SK-N-SH (cell line): Measurements from ENCODE around the gene ATP2C1. TPM values are rescaled to one million over a fixed set of nuclear protein-coding genes. Genes with fewer than 3 reads are reported as not detected.
A peak's percentile ranks its signal among the peaks of the same experiment; 100 is the strongest.

Source experiments
- CTCF ChIA-PET: fragments of 300-600, 350-600 bp; formaldehyde crosslinking; extraction: SDS; loops from one replicate; lab custom pipeline; 2021; lab: Yijun Ruan, JAX
- POLR2A ChIA-PET: fragments of 350-600 bp; sonication (Branson Sonifier 250); formaldehyde crosslinking; extraction: SDS; loops from one replicate; lab custom pipeline; 2020; ENCODE audit warnings: antibody characterized with exemption, inconsistent platforms; lab: Yijun Ruan, JAX
- DNase-seq: peaks from one replicate; pipeline ENCODE4 v3.0.0; 2012
- H2AFZ ChIP-seq: fragments of 200-600 bp; sonication (generic); 2 replicates; pipeline ENCODE4 v1.8.1; 2016; ENCODE audit warnings: antibody characterized with exemption, mild to moderate bottlenecking, low read depth
- H3F3A ChIP-seq: fragments of 200-600 bp; sonication (generic); replicated peaks from 2 replicates; pipeline ENCODE3; 2016; ENCODE audit warnings: antibody characterized with exemption, mild to moderate bottlenecking; ENCODE audit not compliant: insufficient read depth
- H3K27ac ChIP-seq, 2 experiments: fragments of 200-500 bp in 1 of 2; fragments of 200-600 bp in 1 of 2; sonication (Bioruptor generic) in 1 of 2; sonication (generic), shearing (Covaris generic) in 1 of 2; 2 replicates each; pipeline versions ENCODE4 v1.5.1 to v1.6.1; 2014 to 2016; ENCODE audit warnings: low read depth in 2 of 2, inconsistent platforms in 1 of 2, low read length in 1 of 2, mild to moderate bottlenecking in 1 of 2, mixed read lengths in 1 of 2
- H3K27me3 ChIP-seq: fragments of 200-600 bp; sonication (generic), shearing (Covaris generic); 2 replicates; pipeline ENCODE4 v1.6.1; 2016; ENCODE audit warnings: mixed run types; ENCODE audit not compliant: insufficient read depth
- H3K36me3 ChIP-seq, 2 experiments: fragments of 200-500 bp in 1 of 2; fragments of 200-600 bp in 1 of 2; sonication (Bioruptor generic) in 1 of 2; sonication (generic) in 1 of 2; replicated peaks in 1 of 2; 2 replicates each; pipeline versions ENCODE3 to v1.5.1; 2014 to 2016; ENCODE audit warnings: low read length in 1 of 2, mild to moderate bottlenecking in 1 of 2; ENCODE audit not compliant: insufficient read depth in 2 of 2, control insufficient read depth in 1 of 2
- H3K4me1 ChIP-seq, 2 experiments: fragments of 200-500 bp in 1 of 2; fragments of 200-600 bp in 1 of 2; sonication (Bioruptor generic) in 1 of 2; sonication (generic), shearing (Covaris generic) in 1 of 2; 2 replicates each; pipeline versions ENCODE4 v1.5.1 to v1.6.1; 2014 to 2016; ENCODE audit warnings: low read depth in 1 of 2, low read length in 1 of 2, mixed run types in 1 of 2; ENCODE audit not compliant: insufficient read depth in 2 of 2, control insufficient read depth in 1 of 2
- H3K4me2 ChIP-seq: fragments of 200-600 bp; sonication (generic), shearing (Covaris generic); 2 replicates; pipeline ENCODE4 v1.6.1; 2017; ENCODE audit warnings: mixed run types
- H3K4me3 ChIP-seq, 2 experiments: fragments of 200-500 bp in 1 of 2; fragments of 200-600 bp in 1 of 2; sonication (Bioruptor generic) in 1 of 2; sonication (generic), shearing (Covaris generic) in 1 of 2; 2 replicates each; pipeline versions ENCODE4 v1.5.1 to v1.8.1; 2014 to 2016; ENCODE audit warnings: low read depth in 2 of 2, inconsistent platforms in 1 of 2, low read length in 1 of 2, mild to moderate bottlenecking in 1 of 2, mixed read lengths in 1 of 2, moderate library complexity in 1 of 2
- H3K79me2 ChIP-seq: fragments of 200-600 bp; sonication (generic); 2 replicates; pipeline ENCODE4 v1.8.1; 2017; ENCODE audit warnings: mild to moderate bottlenecking; ENCODE audit not compliant: insufficient read depth
- H3K9ac ChIP-seq: fragments of 200-600 bp; sonication (generic); 2 replicates; pipeline ENCODE4 v1.6.1; 2017; ENCODE audit warnings: mixed run types
- H3K9me2 ChIP-seq: fragments of 200-600 bp; sonication (generic); 2 replicates; pipeline ENCODE4 v1.6.1; 2017; ENCODE audit warnings: mixed run types
- H3K9me3 ChIP-seq: fragments of 200-600 bp; sonication (generic); 2 replicates; pipeline ENCODE4 v1.6.1; 2017; ENCODE audit warnings: mixed run types, mild to moderate bottlenecking, moderate library complexity
- H4K20me1 ChIP-seq: fragments of 200-600 bp; sonication (generic); 2 replicates; pipeline ENCODE4 v1.6.1; 2017; ENCODE audit warnings: mild to moderate bottlenecking, mixed run types; ENCODE audit not compliant: insufficient read depth
- EP300 ChIP-seq, 2 experiments: IDR thresholded peaks; 2 replicates each; pipeline versions ENCODE4 v1.4.0 to v1.6.1; 2012; ENCODE audit warnings: borderline replicate concordance in 1 of 2, low read depth in 1 of 2, low read length in 1 of 2
- FOSL2 ChIP-seq: IDR thresholded peaks from 2 replicates; pipeline ENCODE4 v1.4.0; 2012; ENCODE audit warnings: low read depth, mild to moderate bottlenecking, moderate library complexity, borderline replicate concordance
- JUND ChIP-seq: IDR thresholded peaks from 2 replicates; pipeline ENCODE4 v1.4.0; 2012
- MAX ChIP-seq: IDR thresholded peaks from 2 replicates; pipeline ENCODE4 v1.4.0; 2012; ENCODE audit warnings: low read depth
- NRF1 ChIP-seq: IDR thresholded peaks from 2 replicates; pipeline ENCODE4 v1.6.1; 2012; ENCODE audit warnings: low read depth, mild to moderate bottlenecking, low read length
- PBX3 ChIP-seq: IDR thresholded peaks from 2 replicates; pipeline ENCODE4; 2012
- POLR2AphosphoS5 ChIP-seq: IDR thresholded peaks from 2 replicates; pipeline ENCODE4 v1.6.1; 2012; ENCODE audit warnings: low read depth, low read length
- RFX5 ChIP-seq: IDR thresholded peaks from 2 replicates; pipeline ENCODE4 v1.6.1; 2012; ENCODE audit warnings: mild to moderate bottlenecking, improper control_type of control experiment, low read length
- RXRA ChIP-seq: IDR thresholded peaks from 2 replicates; pipeline ENCODE4 v1.4.0; 2012; ENCODE audit warnings: low read depth, mild to moderate bottlenecking, borderline replicate concordance
- SIN3A ChIP-seq: IDR thresholded peaks from 2 replicates; pipeline ENCODE4 v1.6.1; 2012; ENCODE audit warnings: low read depth, mild to moderate bottlenecking, low read length, moderate library complexity, borderline replicate concordance
- SMC3 ChIP-seq: IDR thresholded peaks from 2 replicates; pipeline ENCODE4 v1.6.1; 2012; ENCODE audit warnings: low read depth, low read length, improper control_type of control experiment
- TCF12 ChIP-seq: IDR thresholded peaks from 2 replicates; pipeline ENCODE4 v1.4.0; 2012
- TEAD4 ChIP-seq: IDR thresholded peaks from 2 replicates; pipeline ENCODE4 v1.4.0; 2012; ENCODE audit warnings: mild to moderate bottlenecking, borderline replicate concordance; ENCODE audit not compliant: insufficient read depth
- YY1 ChIP-seq: IDR thresholded peaks from 2 replicates; pipeline ENCODE4 v1.4.0; 2012; ENCODE audit warnings: low read depth, mild to moderate bottlenecking
- WGBS: methylation state at CpG from one replicate; pipeline ENCODE4 v1.1.6; 2017; ENCODE audit warnings: low lambda C conversion rate; 5-methylcytosine and 5-hydroxymethylcytosine counted together
- polyA plus RNA-seq, 3 experiments: library from polyadenylated mRNA; depleted of rRNA; stranded (reverse); fragments of >200 nt; gene quantifications; 2 replicates each; pipeline ENCODE4 v1.2.3, GENCODE V29; 2012
- TF ChIP-seq, protein P1 (sequence below): fragments of 150-350 bp; IDR thresholded peaks from 2 replicates; pipeline ENCODE4 v1.6.1; 2017; ENCODE audit warnings: antibody characterized with exemption, low read length, low read depth, borderline replicate concordance

ATP2C1 gene
- polyA plus RNA-seq, 1 of the 3 experiments (the other 2 are of a cell fraction): 35.6 TPM

GRCh38 chr3:130967281-130967680 lies 73.4 kb downstream of the ATP2C1 start:
- Histone ChIP-seq H3K4me3 (no peak overlapping the region), H3K79me2 (no peaks in the 10 kb centered on the region), H3K9me2 (no peaks in the 10 kb centered on the region), H3K27me3 (no peaks in the 10 kb centered on the region), H2AFZ (no peak overlapping the region), H3K36me3 (peaks cover 45 to 58% of the 10 kb centered on the region in 2 experiments), H3K9ac (no peak overlapping the region; the same call in 1 of the 2 replicates), H3F3A (peaks cover 47% of the 10 kb centered on the region), H3K4me2 (no peak overlapping the region), H3K27ac (peak overlapping the region in 1 of 2 experiments; percentile 70; a peak in 2 of 4 replicates), H3K4me1 (peaks cover 0 to 13% of the 10 kb centered on the region in 2 experiments; a peak in 2 of 4 replicates), H3K9me3 (no peaks in the 10 kb centered on the region), H4K20me1 (no peaks in the 10 kb centered on the region)
- no peak for DNase-seq
- 93% methylated on average over 2 of the region's 2 CpGs for WGBS
- TF ChIP-seq PBX3 (no peak), SMC3 (no peak), RXRA (no peak), MAX (no peak), TEAD4 (no peak), NRF1 (no peak)
- ChIA-PET POLR2A (no interaction called here), CTCF (interaction anchor here (0.5 kb wide), 1 partner anchor 1092 kb away, joined by 3 read pairs; no protein-coding TSS in a partner anchor)

GRCh38 chr3:130968221-130968620 lies 74.3 kb downstream of the ATP2C1 start:
- TF ChIP-seq JUND (peak; percentile 61; the same call in 1 of the 2 replicates), SIN3A (no peak), FOSL2 (peak; percentile 33; the same call in 1 of the 2 replicates), RFX5 (no peak), TEAD4 (0 out of 2 replicates have a peak, but pooled peaks have one; percentile 16), YY1 (no peak), PBX3 (peak; percentile 52), POLR2AphosphoS5 (no peak), RXRA (no peak), EP300 (IDR thresholded peaks at IDR 0.05; ENCODE audit: borderline replicate concordance in 1 of 2, low read depth in 1 of 2, low read length in 1 of 2) (peak in 1 of 2 experiments; percentile 48; a peak in 1 of 4 replicates), TCF12 (peak; percentile 60)
- TF ChIP-seq, protein P1, sequence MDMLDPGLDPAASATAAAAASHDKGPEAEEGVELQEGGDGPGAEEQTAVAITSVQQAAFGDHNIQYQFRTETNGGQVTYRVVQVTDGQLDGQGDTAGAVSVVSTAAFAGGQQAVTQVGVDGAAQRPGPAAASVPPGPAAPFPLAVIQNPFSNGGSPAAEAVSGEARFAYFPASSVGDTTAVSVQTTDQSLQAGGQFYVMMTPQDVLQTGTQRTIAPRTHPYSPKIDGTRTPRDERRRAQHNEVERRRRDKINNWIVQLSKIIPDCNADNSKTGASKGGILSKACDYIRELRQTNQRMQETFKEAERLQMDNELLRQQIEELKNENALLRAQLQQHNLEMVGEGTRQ: no peak
- Histone ChIP-seq H2AFZ (no peak overlapping the region), H3K4me3 (no peak overlapping the region), H3K9ac (no peak overlapping the region; the same call in 1 of the 2 replicates), H3K9me2 (no peaks in the 10 kb centered on the region), H3K4me1 (peaks cover 0 to 13% of the 10 kb centered on the region in 2 experiments; a peak in 2 of 4 replicates), H3K27ac (peak overlapping the region in 1 of 2 experiments; percentile 70; a peak in 2 of 4 replicates), H4K20me1 (no peaks in the 10 kb centered on the region), H3K27me3 (no peaks in the 10 kb centered on the region), H3K36me3 (peaks cover 41 to 53% of the 10 kb centered on the region in 2 experiments), H3K79me2 (no peaks in the 10 kb centered on the region), H3F3A (peaks cover 37% of the 10 kb centered on the region), H3K4me2 (no peak overlapping the region), H3K9me3 (no peaks in the 10 kb centered on the region)
- 69% methylated on average over 3 of the region's 3 CpGs for WGBS
- ChIA-PET CTCF (no interaction called here), POLR2A (no interaction called here)
- DNase-seq: no peak
